Chondrocyte (in vitro differentiated cells): Measurements from ENCODE around the gene C1QTNF6. TPM values are rescaled to one million over a fixed set of nuclear protein-coding genes. Genes with fewer than 3 reads are reported as not detected.

Source experiments
- DNase-seq: peaks from one replicate; pipeline ENCODE4 v3.0.0; 2021; ENCODE audit warnings: mixed read lengths, low spot score
- H3K27ac Mint-ChIP-seq: one replicate; pipeline ENCODE4 v1.8.0; 2021; ENCODE audit warnings: mild to moderate bottlenecking, moderate library complexity, mixed read lengths; ENCODE audit not compliant: unreplicated experiment
- H3K27me3 Mint-ChIP-seq: 2 replicates; pipeline ENCODE4 v1.8.0; 2021; ENCODE audit warnings: low read depth, mixed read lengths
- H3K36me3 Mint-ChIP-seq: 2 replicates; pipeline ENCODE4 v1.8.0; 2021; ENCODE audit warnings: low read depth, mixed read lengths
- H3K4me1 Mint-ChIP-seq: 2 replicates; pipeline ENCODE4 v1.8.0; 2021; ENCODE audit warnings: low read depth, mild to moderate bottlenecking, mixed read lengths
- H3K4me3 Mint-ChIP-seq: one replicate; pipeline ENCODE4 v1.8.0; 2021; ENCODE audit warnings: mild to moderate bottlenecking, moderate library complexity, mixed read lengths; ENCODE audit not compliant: unreplicated experiment
- H3K9me3 Mint-ChIP-seq: 2 replicates; pipeline ENCODE4 v1.8.0; 2021; ENCODE audit warnings: low read depth, mixed read lengths
- CTCF ChIP-seq: fragments of 200-600 bp; sonication (generic); IDR thresholded peaks from 2 replicates; pipeline ENCODE4 v1.5.0; 2021; ENCODE audit warnings: antibody characterized with exemption, mild to moderate bottlenecking, moderate library complexity
- total RNA-seq: library from RNA; stranded (reverse); gene quantifications from 3 replicates; pipeline ENCODE4 v1.2.1, GENCODE V29; 2021

The C1QTNF6 gene
- total RNA-seq, 1 donor from 2014 or later: 11.3 TPM

- H3K9me3 Mint-ChIP-seq: no peaks in the 10 kb centered on the region
- no peak for DNase-seq
- peaks cover 19% of the 10 kb centered on the region for H3K4me1 Mint-ChIP-seq
- no peak for TF ChIP-seq CTCF
- H3K27ac Mint-ChIP-seq: no peak overlapping the region
- peaks cover 13% of the 10 kb centered on the region for H3K27me3 Mint-ChIP-seq
- H3K4me3 Mint-ChIP-seq: no peak overlapping the region
- H3K36me3 Mint-ChIP-seq: no peaks in the 10 kb centered on the region
These were observed 36.8 kb upstream of the C1QTNF6 start for GRCh38 chr22:37224757-37225420.

- H3K27me3 Mint-ChIP-seq: peaks cover 20% of the 10 kb centered on the region
- H3K36me3 Mint-ChIP-seq: no peaks in the 10 kb centered on the region
- TF ChIP-seq CTCF: no peak
- no peak overlapping the region for H3K4me3 Mint-ChIP-seq
- H3K9me3 Mint-ChIP-seq: no peaks in the 10 kb centered on the region
- no peak overlapping the region for H3K27ac Mint-ChIP-seq
- no peak for DNase-seq
- H3K4me1 Mint-ChIP-seq: peaks cover 12% of the 10 kb centered on the region
These were observed 36.0 kb upstream of the C1QTNF6 start for GRCh38 chr22:37223965-37224551.

GRCh38 chr22:37222440-37222971 is 34.5 kb upstream of the C1QTNF6 start:
- no peak overlapping the region for H3K27ac Mint-ChIP-seq
- peaks cover 29% of the 10 kb centered on the region for H3K27me3 Mint-ChIP-seq
- no peak overlapping the region for H3K4me3 Mint-ChIP-seq
- no peaks in the 10 kb centered on the region for H3K4me1 Mint-ChIP-seq
- no peak for TF ChIP-seq CTCF
- no peak for DNase-seq
- H3K36me3 Mint-ChIP-seq: no peaks in the 10 kb centered on the region
- no peaks in the 10 kb centered on the region for H3K9me3 Mint-ChIP-seq

GRCh38 chr22:37221424-37222333 is 33.6 kb upstream of the C1QTNF6 start:
- no peak overlapping the region for H3K4me3 Mint-ChIP-seq
- H3K36me3 Mint-ChIP-seq: no peaks in the 10 kb centered on the region
- no peak overlapping the region for H3K27ac Mint-ChIP-seq
- no peak for DNase-seq
- H3K27me3 Mint-ChIP-seq: peaks cover 35% of the 10 kb centered on the region
- no peaks in the 10 kb centered on the region for H3K9me3 Mint-ChIP-seq
- no peak for TF ChIP-seq CTCF
- no peaks in the 10 kb centered on the region for H3K4me1 Mint-ChIP-seq

GRCh38 chr22:37220543-37220981 is 32.5 kb upstream of the C1QTNF6 start:
- no peak for DNase-seq
- H3K9me3 Mint-ChIP-seq: no peaks in the 10 kb centered on the region

More at GRCh38 chr22:37220543-37220981, 32.5 kb upstream of the C1QTNF6 start:
- Mint-ChIP-seq H3K36me3 (no peaks in the 10 kb centered on the region), H3K27ac (no peak overlapping the region), H3K27me3 (peaks cover 35% of the 10 kb centered on the region), H3K4me3 (no peak overlapping the region), H3K4me1 (no peaks in the 10 kb centered on the region)
- no peak for TF ChIP-seq CTCF
